WERI-Rb-1 (cell line): ENCODE measurements around the gene HPX.

ENCODE experiments used
- DNase-seq: peaks from one replicate; pipeline ENCODE4 v3.0.0-alpha.2; 2020
- H3K27ac ChIP-seq: fragments of 250-450 bp; sonication (Bioruptor Pico); 2 replicates; pipeline ENCODE4 v1.5.1; 2020; ENCODE audit warnings: mild to moderate bottlenecking, moderate library complexity
- H3K27me3 ChIP-seq: fragments of 250-450 bp; sonication (Bioruptor Pico); 2 replicates; pipeline ENCODE4 v1.5.1; 2021; ENCODE audit warnings: mild to moderate bottlenecking, low read depth, moderate library complexity; ENCODE audit not compliant: insufficient read depth, severe bottlenecking
- H3K36me3 ChIP-seq: fragments of 250-450 bp; sonication (Bioruptor Pico); 2 replicates; pipeline ENCODE4 v1.5.1; 2020; ENCODE audit warnings: mild to moderate bottlenecking, moderate library complexity
- H3K4me3 ChIP-seq: 2 replicates; pipeline ENCODE4 v1.5.1; 2011; ENCODE audit warnings: low read depth, mild to moderate bottlenecking, control low read depth, low read length
- H3K9me3 ChIP-seq: fragments of 250-450 bp; sonication (Bioruptor Pico); 2 replicates; pipeline ENCODE4 v1.5.1; 2021; ENCODE audit warnings: mild to moderate bottlenecking, moderate library complexity; ENCODE audit not compliant: severe bottlenecking
- CTCF ChIP-seq: IDR thresholded peaks from 2 replicates; pipeline ENCODE4 v1.5.1; 2011; ENCODE audit warnings: low read depth, mild to moderate bottlenecking, control low read depth, inconsistent platforms, low read length

HPX gene

GRCh38 chr11:6419009-6419631, 21.7 kb downstream of the HPX start, which contains the start of gene APBB1:
TSS of gene APBB1 (minus strand) at chr11:6419094. CDS start at chr11:6411347, 7,747 bp downstream.
- H3K4me3 ChIP-seq = peak within 1 kb of the TSS; percentile 82
- TF ChIP-seq CTCF = no peak
- peak; percentile 68 for DNase-seq
- peaks cover 1% of the 10 kb centered on the region; the same call in 1 of the 2 replicates for H3K36me3 ChIP-seq
- no peaks in the 10 kb centered on the region for H3K9me3 ChIP-seq
- no peaks in the 10 kb centered on the region for H3K27me3 ChIP-seq
- H3K27ac ChIP-seq = peak within 1 kb of the TSS; percentile 93

GRCh38 chr11:6418557-6419008, 22.2 kb downstream of the HPX start:
- Histone ChIP-seq H3K27ac (peak overlapping the region; percentile 32; the same call in 1 of the 2 replicates), H3K36me3 (peaks cover 2% of the 10 kb centered on the region; the same call in 1 of the 2 replicates), H3K4me3 (peak overlapping the region; percentile 82), H3K9me3 (no peaks in the 10 kb centered on the region), H3K27me3 (no peaks in the 10 kb centered on the region)
- DNase-seq = no peak
- TF ChIP-seq CTCF = no peak

- peak overlapping the region; percentile 82 for H3K4me3 ChIP-seq
- H3K9me3 ChIP-seq = no peaks in the 10 kb centered on the region
- no peaks in the 10 kb centered on the region for H3K27me3 ChIP-seq
- no peak for DNase-seq
- H3K27ac ChIP-seq = no peak overlapping the region
- TF ChIP-seq CTCF = no peak
- H3K36me3 ChIP-seq = peaks cover 2% of the 10 kb centered on the region; the same call in 1 of the 2 replicates
Measured at GRCh38 chr11:6417907-6418556, 22.8 kb downstream of the HPX start.

- TF ChIP-seq CTCF = no peak
- Histone ChIP-seq H3K4me3 (no peak overlapping the region), H3K27ac (no peak overlapping the region), H3K9me3 (no peaks in the 10 kb centered on the region), H3K36me3 (peaks cover 2% of the 10 kb centered on the region; the same call in 1 of the 2 replicates), H3K27me3 (no peaks in the 10 kb centered on the region)
- no peak for DNase-seq
Measured at GRCh38 chr11:6415797-6416196, 25.0 kb downstream of the HPX start.

- Histone ChIP-seq H3K9me3 (no peaks in the 10 kb centered on the region), H3K27me3 (no peaks in the 10 kb centered on the region), H3K27ac (no peak overlapping the region), H3K4me3 (no peak overlapping the region), H3K36me3 (peaks cover 6% of the 10 kb centered on the region; the same call in 1 of the 2 replicates)
- no peak for TF ChIP-seq CTCF
- no peak for DNase-seq
Measured at GRCh38 chr11:6414874-6415328, 25.9 kb downstream of the HPX start.
